B cell (primary cell): ENCODE data around the gene MAGEB10. TPM values are rescaled to one million over a fixed set of nuclear protein-coding genes. Genes with fewer than 3 reads are reported as not detected.

ENCODE experiments used
- ATAC-seq: fragments of 200-7000 bp; cut with Tn5 transposase; one replicate; pipeline ENCODE4 v1.10.0; 2021; ENCODE audit warnings: low read depth, mild to moderate bottlenecking, moderate number of reproducible peaks, moderate library complexity
- CTCF ChIA-PET: fragments of 350-600 bp; sonication (Branson Sonifier 250); formaldehyde crosslinking; loops from one replicate; lab custom pipeline; 2021; ENCODE audit warnings: antibody characterized with exemption, inconsistent platforms; lab: Charles Lee
- POLR2A ChIA-PET: fragments of 350-600 bp; sonication (Branson Sonifier 250); formaldehyde crosslinking; loops from one replicate; lab custom pipeline; 2021; ENCODE audit warnings: antibody characterized with exemption; lab: Charles Lee
- DNase-seq: peaks from one replicate; pipeline ENCODE4 v3.0.0; 2013
- H2AFZ ChIP-seq: 2 replicates; pipeline ENCODE4 v1.6.1; 2012; ENCODE audit warnings: mild to moderate bottlenecking, low read depth, low read length; ENCODE audit not compliant: insufficient read depth, poor library complexity, severe bottlenecking
- H3K27ac ChIP-seq, 2 donors: 1 replicate in 1 of 2; 2 replicates in 1 of 2; pipeline ENCODE4 v1.5.1; 2012 to 2013; ENCODE audit warnings: low read length in 2 of 2, mild to moderate bottlenecking in 2 of 2, moderate library complexity in 1 of 2
- H3K27me3 ChIP-seq, 4 experiments: fragments of 200-600 bp in 1 of 4; sonication (generic) in 1 of 4; replicated peaks in 1 of 4; 1 replicate in 2 of 4; 2 replicates in 2 of 4; pipeline versions ENCODE4 v1.6.1 to v1.7.0; 2013 to 2016; ENCODE audit warnings: low read length in 3 of 4, mild to moderate bottlenecking in 2 of 4, mixed read lengths in 1 of 4, moderate library complexity in 1 of 4; ENCODE audit not compliant: insufficient read depth in 4 of 4, control insufficient read depth in 3 of 4; ENCODE audit errors: control extremely low read depth in 1 of 4
- H3K36me3 ChIP-seq, 2 experiments: replicated peaks in 1 of 2; 1 replicate in 1 of 2; 2 replicates in 1 of 2; pipeline versions ENCODE4 v1.6.1 to v1.7.1; 2013; ENCODE audit warnings: low read length in 1 of 2; ENCODE audit not compliant: insufficient read depth in 2 of 2, control insufficient read depth in 1 of 2; ENCODE audit errors: control extremely low read depth in 1 of 2, extremely low read depth in 1 of 2
- H3K4me1 ChIP-seq, 2 donors: fragments of 200-600 bp in 1 of 2; sonication (generic) in 1 of 2; 1 replicate in 1 of 2; 2 replicates in 1 of 2; pipeline versions ENCODE4 v1.5.1 to v1.6.1; 2013 to 2017; ENCODE audit warnings: low read length in 2 of 2; ENCODE audit not compliant: control insufficient read depth in 2 of 2, insufficient read depth in 2 of 2
- H3K4me2 ChIP-seq: replicated peaks from 2 replicates; pipeline ENCODE3; 2012; ENCODE audit warnings: mild to moderate bottlenecking, low read depth, low read length; ENCODE audit not compliant: poor library complexity, severe bottlenecking
- H3K4me3 ChIP-seq, 5 experiments: fragments of 200-600 bp in 1 of 5; sonication (generic) in 1 of 5; 1 replicate in 3 of 5; 2 replicates in 2 of 5; pipeline versions ENCODE4 v1.5.1 to v1.7.0; 2011 to 2016; ENCODE audit warnings: low read length in 4 of 5, mild to moderate bottlenecking in 4 of 5, low read depth in 2 of 5, control low read depth in 1 of 5, moderate library complexity in 1 of 5; ENCODE audit not compliant: insufficient read depth in 1 of 5; ENCODE audit errors: control extremely low read depth in 1 of 5, extremely low read depth in 1 of 5
- H3K79me2 ChIP-seq: fragments of 200-600 bp; sonication (generic); one replicate; pipeline ENCODE4 v1.6.0; 2016; ENCODE audit warnings: low read length; ENCODE audit not compliant: control insufficient read depth, insufficient read depth
- H3K9ac ChIP-seq: fragments of 200-600 bp; sonication (generic); 2 replicates; pipeline ENCODE4 v1.6.1; 2017; ENCODE audit warnings: mild to moderate bottlenecking, low read length, moderate library complexity
- H3K9me3 ChIP-seq, 3 donors: one replicate each; pipeline versions ENCODE4 v1.6.1 to v1.7.1; 2013; ENCODE audit warnings: low read length in 2 of 3; ENCODE audit not compliant: control insufficient read depth in 2 of 3, insufficient read depth in 1 of 3; ENCODE audit errors: control extremely low read depth in 1 of 3
- H4K20me1 ChIP-seq: 2 replicates; pipeline ENCODE4 v1.6.0; 2012; ENCODE audit warnings: mild to moderate bottlenecking, low read length; ENCODE audit not compliant: insufficient read depth, control insufficient read depth, poor library complexity, severe bottlenecking
- H3K27ac Mint-ChIP-seq: one replicate; pipeline ENCODE4 v1.8.0; 2021; ENCODE audit warnings: mixed read lengths
- H3K27me3 Mint-ChIP-seq: one replicate; pipeline ENCODE4 v1.8.0; 2021; ENCODE audit warnings: mixed read lengths
- H3K4me1 Mint-ChIP-seq: one replicate; pipeline ENCODE4 v1.8.0; 2021; ENCODE audit warnings: mixed read lengths
- H3K4me3 Mint-ChIP-seq: one replicate; pipeline ENCODE4 v1.8.0; 2021; ENCODE audit warnings: mixed read lengths
- H3K9me3 Mint-ChIP-seq: one replicate; pipeline ENCODE4 v1.8.0; 2022; ENCODE audit warnings: mixed read lengths; ENCODE audit not compliant: insufficient read depth
- EZH2 ChIP-seq: IDR thresholded peaks from 2 replicates; pipeline ENCODE4 v1.6.1; 2012; ENCODE audit warnings: borderline replicate concordance, low read depth, mild to moderate bottlenecking, moderate library complexity, low read length; ENCODE audit not compliant: insufficient read depth, poor library complexity, severe bottlenecking
- WGBS: methylation state at CpG from one replicate; pipeline ENCODE4 v1.1.5; 2013; ENCODE audit warnings: missing lambda C conversion rate; ENCODE audit not compliant: insufficient coverage; 5-methylcytosine and 5-hydroxymethylcytosine counted together
- intact Hi-C: fragments of 100-400 bp; cut with micrococcal nuclease; formaldehyde crosslinking; loops from one replicate; pipeline ENCODE4 v1.10.0; 2022
- polyA plus RNA-seq: library from polyadenylated mRNA; depleted of rRNA; stranded (reverse); fragments of >200 nt; gene quantifications from 2 replicates; pipeline ENCODE4 v1.2.3, GENCODE V29; 2012
- total RNA-seq, 2 donors: library from RNA; stranded (reverse); fragments of 120-200 nt in 1 of 2; gene quantifications; 1 replicate in 1 of 2; 2 replicates in 1 of 2; pipeline versions ENCODE4 v1.2.3 to v1.2.4, GENCODE V29; 2013 to 2022
- TF ChIP-seq, protein P1 (sequence below): fragments of 200-600 bp; IDR thresholded peaks from one replicate; pipeline ENCODE4 v1.8.0; 2022; ENCODE audit warnings: antibody characterized with exemption, mild to moderate bottlenecking

Gene MAGEB10
- total and polyA plus RNA-seq, 2 donors (not counting 1 experiment from before 2014, with no cell fraction given): not detected

DNA sequence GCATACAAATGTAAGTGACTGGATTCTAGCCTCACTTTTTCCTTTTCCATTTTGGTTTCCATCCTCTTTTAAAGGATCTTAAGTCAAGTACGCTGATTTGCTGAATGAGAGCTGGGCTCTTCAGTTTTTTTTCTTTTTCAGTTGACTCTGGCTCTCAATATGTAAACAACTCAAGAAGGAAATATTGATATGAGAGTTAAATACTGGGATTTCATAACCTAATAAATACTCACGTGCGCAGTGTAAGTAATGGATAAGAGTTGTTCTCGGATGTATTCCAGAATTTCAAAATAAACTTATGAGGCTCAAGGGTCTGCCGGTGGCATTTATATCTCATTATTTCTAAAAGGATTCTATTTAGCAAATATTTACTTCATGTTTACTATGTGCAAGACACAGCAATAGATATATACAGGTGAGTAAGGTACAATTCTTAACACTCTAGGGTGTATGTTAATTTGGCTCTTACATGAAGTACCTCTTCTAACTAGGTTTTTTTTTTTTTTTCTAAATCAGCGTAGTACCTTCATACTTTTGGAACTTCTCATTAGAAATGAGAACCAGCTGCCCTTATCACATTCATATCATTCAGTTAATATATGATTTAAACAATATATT lies 11.0 kb upstream of the MAGEB10 start:
- ChIA-PET CTCF (interaction anchor here (0.7 kb wide), 1 partner anchor 1429 kb away, joined by 4 read pairs; no protein-coding TSS in a partner anchor), POLR2A (no interaction called here)
- Histone ChIP-seq H4K20me1 (no peaks in the 10 kb centered on the region), H3K4me1 (no peaks in the 10 kb centered on the region), H3K27me3 (no peaks in the 10 kb centered on the region), H3K27ac (no peak overlapping the region), H3K4me2 (no peak overlapping the region), H2AFZ (no peak overlapping the region), H3K9ac (no peak overlapping the region), H3K79me2 (no peaks in the 10 kb centered on the region), H3K4me3 (no peak overlapping the region), H3K9me3 (no peaks in the 10 kb centered on the region), H3K36me3 (no peaks in the 10 kb centered on the region)
- Mint-ChIP-seq H3K27me3 (no peaks in the 10 kb centered on the region), H3K9me3 (no peaks in the 10 kb centered on the region), H3K4me1 (no peaks in the 10 kb centered on the region), H3K27ac (no peak overlapping the region), H3K4me3 (no peak overlapping the region)
- no CpG with 5 or more reads among the region's 6 CpGs for WGBS
- ATAC-seq (no peak), DNase-seq (no peak)
- no peak for TF ChIP-seq EZH2
- TF ChIP-seq, protein P1, sequence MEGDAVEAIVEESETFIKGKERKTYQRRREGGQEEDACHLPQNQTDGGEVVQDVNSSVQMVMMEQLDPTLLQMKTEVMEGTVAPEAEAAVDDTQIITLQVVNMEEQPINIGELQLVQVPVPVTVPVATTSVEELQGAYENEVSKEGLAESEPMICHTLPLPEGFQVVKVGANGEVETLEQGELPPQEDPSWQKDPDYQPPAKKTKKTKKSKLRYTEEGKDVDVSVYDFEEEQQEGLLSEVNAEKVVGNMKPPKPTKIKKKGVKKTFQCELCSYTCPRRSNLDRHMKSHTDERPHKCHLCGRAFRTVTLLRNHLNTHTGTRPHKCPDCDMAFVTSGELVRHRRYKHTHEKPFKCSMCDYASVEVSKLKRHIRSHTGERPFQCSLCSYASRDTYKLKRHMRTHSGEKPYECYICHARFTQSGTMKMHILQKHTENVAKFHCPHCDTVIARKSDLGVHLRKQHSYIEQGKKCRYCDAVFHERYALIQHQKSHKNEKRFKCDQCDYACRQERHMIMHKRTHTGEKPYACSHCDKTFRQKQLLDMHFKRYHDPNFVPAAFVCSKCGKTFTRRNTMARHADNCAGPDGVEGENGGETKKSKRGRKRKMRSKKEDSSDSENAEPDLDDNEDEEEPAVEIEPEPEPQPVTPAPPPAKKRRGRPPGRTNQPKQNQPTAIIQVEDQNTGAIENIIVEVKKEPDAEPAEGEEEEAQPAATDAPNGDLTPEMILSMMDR: no peak
- intact Hi-C loops: no loop called here

- ChIA-PET POLR2A (no interaction called here), CTCF (interaction anchor here (0.7 kb wide), 1 partner anchor 1430 kb away, joined by 4 read pairs; no protein-coding TSS in a partner anchor)
- WGBS: no CpG with 5 or more reads among the region's 1 CpG
- H3K4me3 Mint-ChIP-seq: no peak overlapping the region
- no peak overlapping the region for H2AFZ ChIP-seq
- H3K79me2 ChIP-seq: no peaks in the 10 kb centered on the region
- DNase-seq (no peak), ATAC-seq (no peak)
- intact Hi-C loops: no loop called here
- no peaks in the 10 kb centered on the region for H3K9me3 ChIP-seq
- H3K4me2 ChIP-seq: no peak overlapping the region
- H3K9me3 Mint-ChIP-seq: no peaks in the 10 kb centered on the region
- H3K27me3 ChIP-seq: no peaks in the 10 kb centered on the region
- H3K4me3 ChIP-seq: no peak overlapping the region
- H3K4me1 ChIP-seq: no peaks in the 10 kb centered on the region
- no peaks in the 10 kb centered on the region for H3K4me1 Mint-ChIP-seq
- no peaks in the 10 kb centered on the region for H3K27me3 Mint-ChIP-seq
- no peak overlapping the region for H3K9ac ChIP-seq
- no peak overlapping the region for H3K27ac ChIP-seq
- H4K20me1 ChIP-seq: no peaks in the 10 kb centered on the region
- no peaks in the 10 kb centered on the region for H3K36me3 ChIP-seq
- TF ChIP-seq EZH2: no peak
- TF ChIP-seq, protein P1: no peak
- no peak overlapping the region for H3K27ac Mint-ChIP-seq
Observed at GRCh38 chrX:27797575-27797974, 10.2 kb upstream of the MAGEB10 start.
